HCEC 1CT (cell line): ENCODE data around the gene HJURP.

Source experiments
- DNase-seq: peaks from one replicate; pipeline ENCODE4 v3.0.0-alpha.2; 2017

Gene HJURP

GRCh38 chr2:233791151-233791882, 63.0 kb downstream of the HJURP start:
- no peak for DNase-seq

- DNase-seq, result no peak
Measured at GRCh38 chr2:233789554-233789953, 64.8 kb downstream of the HJURP start.
